Activated CD4-positive, alpha-beta memory T cell treated with anti-CD3 and anti-CD28 coated beads for 36 hours (primary cell): ENCODE measurements around the gene ANKRD16. TPM values are rescaled to one million over a fixed set of nuclear protein-coding genes. Genes with fewer than 3 reads are reported as not detected.

ENCODE experiments used
- CTCF ChIA-PET: fragments of 350-600 bp; sonication (Branson Sonifier 250); formaldehyde crosslinking; loops from one replicate; lab custom pipeline; 2021; ENCODE audit warnings: antibody characterized with exemption, inconsistent platforms; lab: Charles Lee
- POLR2A ChIA-PET: fragments of 350-600 bp; sonication (Branson Sonifier 250); formaldehyde crosslinking; loops from one replicate; lab custom pipeline; 2021; ENCODE audit warnings: antibody characterized with exemption; lab: Charles Lee
- DNase-seq: peaks from one replicate; pipeline ENCODE4 v3.0.0-alpha.2; 2020
- H3K27ac Mint-ChIP-seq: one replicate; pipeline ENCODE4 v1.8.0; 2021; ENCODE audit warnings: mixed read lengths
- H3K27me3 Mint-ChIP-seq: one replicate; pipeline ENCODE4 v1.8.0; 2021; ENCODE audit warnings: mixed read lengths
- H3K36me3 Mint-ChIP-seq: one replicate; pipeline ENCODE4 v1.8.0; 2021; ENCODE audit warnings: mixed read lengths
- H3K4me1 Mint-ChIP-seq: one replicate; pipeline ENCODE4 v1.8.0; 2021; ENCODE audit warnings: low read depth, mixed read lengths
- H3K4me3 Mint-ChIP-seq: one replicate; pipeline ENCODE4 v1.8.0; 2021; ENCODE audit warnings: mild to moderate bottlenecking, mixed read lengths
- H3K9me3 Mint-ChIP-seq: one replicate; pipeline ENCODE4 v1.8.0; 2021; ENCODE audit warnings: mixed read lengths
- intact Hi-C: fragments of 100-400 bp; cut with micrococcal nuclease; formaldehyde crosslinking; loops from one replicate; pipeline ENCODE4 v1.15.1; 2023
- total RNA-seq, 2 experiments: library from RNA; stranded (reverse); gene quantifications; one replicate each; pipeline ENCODE4 v1.2.3, GENCODE V29; 2021

Gene ANKRD16
- total RNA-seq, 2 experiments from 2014 or later: 5.9 to 6.4 TPM

- peak; percentile 56 for DNase-seq
- no peaks in the 10 kb centered on the region for H3K9me3 Mint-ChIP-seq
- H3K4me3 Mint-ChIP-seq: peak overlapping the region; percentile 82
- intact Hi-C loops: loop anchor here (1.0 to 10.0 kb wide), 8 partner anchors 35 to 518 kb away; partner anchors contain the start of genes IL15RA, PFKFB3 and TASOR2
- ChIA-PET CTCF (interaction anchor here (0.8 to 1.0 kb wide), 2 partner anchors 77 to 183 kb away, joined by 3 to 4 read pairs; partner anchors contain the start of genes ANKRD16 and FBH1), POLR2A (interaction anchor here (0.8 to 2.3 kb wide), 5 partner anchors 31 to 164 kb away, joined by 4 to 20 read pairs (median 4); partner anchors contain the start of genes ANKRD16 and FBH1)
- peak overlapping the region; percentile 79 for H3K27ac Mint-ChIP-seq
- peaks cover 27% of the 10 kb centered on the region for H3K36me3 Mint-ChIP-seq
- H3K4me1 Mint-ChIP-seq: peaks cover 65% of the 10 kb centered on the region
- H3K27me3 Mint-ChIP-seq: no peaks in the 10 kb centered on the region
These were observed 77.2 kb downstream of the ANKRD16 start for GRCh38 chr10:5812283-5813090.

Other genes starting within 250 kb of the ANKRD16 start
- 10 to 100 TPM; 12.1 to 12.5 TPM for gene ASB13, start 223.3 kb downstream of the ANKRD16 start, total RNA-seq
- gene TASOR2, start 205.1 kb downstream of the ANKRD16 start, total RNA-seq: 10 to 100 TPM; 41.8 to 43.8 TPM
- gene GDI2, start 76.5 kb downstream of the ANKRD16 start, total RNA-seq: 100 to 1,000 TPM; 283 to 286 TPM
- 10 to 100 TPM; 57.8 to 63.4 TPM for gene FBH1, start 350 bp upstream of the ANKRD16 start, total RNA-seq
- gene IL15RA, start 87.7 kb upstream of the ANKRD16 start, total RNA-seq: 10 to 100 TPM; 20.1 to 20.2 TPM
- gene IL2RA, start 172.5 kb upstream of the ANKRD16 start, total RNA-seq: 100 to 1,000 TPM; 961 to 988 TPM
- gene RBM17, start 199.1 kb upstream of the ANKRD16 start, total RNA-seq: 100 to 1,000 TPM; 151 to 155 TPM